GM12892 (cell line): ENCODE data around the gene PYDC1.
"Not testable (repeated sequence)": the region's sequence is repeated elsewhere in the genome, so short reads cannot be mapped to it uniquely, and the experiment has no call there.

Experiments used
- POLR2A ChIP-seq: IDR thresholded peaks from 2 replicates; pipeline ENCODE4 v1.6.1; 2011; ENCODE audit warnings: low read depth, low read length, control low read depth
- POLR2AphosphoS5 ChIP-seq: IDR thresholded peaks from 2 replicates; pipeline ENCODE4 v1.6.1; 2011; ENCODE audit warnings: low read depth, low read length, control low read depth

GRCh38 chr16:31245598-31245997, 28.7 kb upstream of the PYDC1 start:
- not testable (repeated sequence) for TF ChIP-seq POLR2A, POLR2AphosphoS5
